NOMO-1 treated with DMSO at 0.1 percent for 48 hours (cell line): ENCODE results near the gene NRAS.
"Not testable (repeated sequence)": the region's sequence is repeated elsewhere in the genome, so short reads cannot be mapped to it uniquely, and the experiment has no call there.

Experiments used
- DNase-seq: peaks from one replicate; lab custom pipeline; 2025; ENCODE audit not compliant: unreplicated experiment; lab: John Stamatoyannopoulos, UW

The NRAS gene

DNA sequence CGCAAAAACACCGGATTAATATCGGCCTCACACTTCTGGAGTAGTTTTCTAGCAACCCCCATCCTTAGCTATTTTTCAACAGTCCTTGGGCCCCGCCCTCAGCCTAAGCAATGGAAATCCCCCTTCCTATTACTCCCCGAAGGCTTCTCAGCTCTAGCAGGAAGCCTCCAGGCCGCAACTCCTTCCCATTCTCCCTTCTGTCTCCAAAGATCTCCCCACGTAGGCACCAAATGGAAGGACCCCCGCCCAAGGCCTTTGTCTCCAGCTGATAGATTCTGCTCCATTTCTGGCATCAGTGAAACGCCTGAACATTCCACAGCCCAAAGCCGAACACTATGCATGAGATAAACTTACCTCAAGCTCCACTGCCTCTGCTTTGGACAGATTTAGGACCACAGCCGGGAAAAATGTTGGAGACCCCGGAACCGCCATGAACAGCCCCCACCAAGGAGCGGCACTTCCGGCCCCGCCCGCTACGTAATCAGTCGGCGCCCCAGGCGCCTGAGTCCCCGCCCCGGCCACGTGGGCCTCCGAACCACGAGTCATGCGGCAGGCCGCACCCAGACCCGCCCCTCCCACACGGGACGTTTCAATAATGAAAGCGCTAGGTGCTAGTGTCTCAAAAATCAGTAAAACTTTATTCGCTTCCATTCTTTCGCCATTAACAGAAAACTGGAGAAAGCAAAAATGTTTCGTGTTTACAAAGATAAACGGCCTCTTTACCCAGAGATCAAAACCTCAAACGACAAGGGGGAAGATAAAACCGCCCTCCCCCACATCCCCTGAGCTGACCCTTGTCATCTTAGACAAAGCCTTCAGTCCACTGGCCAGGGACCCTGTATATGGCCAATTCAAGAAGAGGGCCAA lies at the start of gene NRAS:
Gene NRAS, minus strand, starts transcription at position 468 of the 867 bp plus-strand sequence. CDS start 611 bp downstream, outside the sequence.
- peak; percentile 86 for DNase-seq

DNA sequence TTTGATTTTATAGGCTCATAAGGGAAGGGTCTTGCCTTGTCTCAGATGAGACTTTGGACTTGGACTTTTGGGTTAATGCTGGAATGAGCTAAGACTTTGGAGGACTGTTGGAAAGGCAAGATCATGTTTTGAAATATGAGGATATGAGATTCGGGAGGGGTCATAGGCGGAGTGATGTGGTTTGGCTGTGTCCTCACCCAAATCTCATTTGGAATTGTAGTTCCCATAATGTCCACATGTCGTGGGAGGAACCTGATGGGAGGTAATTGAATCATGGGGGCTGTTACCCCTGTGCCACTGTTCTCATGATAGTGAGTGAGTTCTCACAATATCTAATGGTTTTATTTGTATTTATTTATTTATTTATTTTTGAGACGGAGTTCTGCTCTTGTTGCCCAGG lies 48.1 kb upstream of the NRAS start:
- no peak for DNase-seq

DNA sequence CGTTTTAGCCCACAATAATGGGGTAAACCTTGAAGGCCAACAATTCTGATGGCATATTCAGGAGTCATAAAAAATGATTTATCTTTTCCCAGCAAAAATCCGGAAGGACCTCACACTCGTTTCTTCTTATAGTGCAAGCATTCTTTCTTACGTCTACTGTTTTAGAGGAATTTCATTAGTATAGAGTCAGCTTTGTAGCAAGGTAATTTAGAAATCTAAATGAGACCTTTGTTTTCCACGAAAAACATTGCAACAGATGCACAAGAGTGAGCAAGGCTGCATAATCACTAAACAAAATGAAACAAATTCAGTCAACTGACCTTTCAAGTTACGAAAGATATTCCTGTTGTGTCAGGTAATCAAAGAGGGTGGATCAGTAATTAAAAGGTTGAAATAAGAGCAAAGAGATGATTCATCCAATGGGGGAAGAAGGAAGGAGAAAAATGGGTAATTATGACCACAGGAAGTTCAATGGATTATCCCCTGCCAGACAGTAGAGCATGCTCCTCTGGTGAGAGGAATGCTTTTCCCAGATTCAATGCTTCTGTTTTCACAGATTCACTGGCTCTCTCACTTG lies 41.8 kb upstream of the NRAS start:
- peak; percentile 45 for DNase-seq

DNA sequence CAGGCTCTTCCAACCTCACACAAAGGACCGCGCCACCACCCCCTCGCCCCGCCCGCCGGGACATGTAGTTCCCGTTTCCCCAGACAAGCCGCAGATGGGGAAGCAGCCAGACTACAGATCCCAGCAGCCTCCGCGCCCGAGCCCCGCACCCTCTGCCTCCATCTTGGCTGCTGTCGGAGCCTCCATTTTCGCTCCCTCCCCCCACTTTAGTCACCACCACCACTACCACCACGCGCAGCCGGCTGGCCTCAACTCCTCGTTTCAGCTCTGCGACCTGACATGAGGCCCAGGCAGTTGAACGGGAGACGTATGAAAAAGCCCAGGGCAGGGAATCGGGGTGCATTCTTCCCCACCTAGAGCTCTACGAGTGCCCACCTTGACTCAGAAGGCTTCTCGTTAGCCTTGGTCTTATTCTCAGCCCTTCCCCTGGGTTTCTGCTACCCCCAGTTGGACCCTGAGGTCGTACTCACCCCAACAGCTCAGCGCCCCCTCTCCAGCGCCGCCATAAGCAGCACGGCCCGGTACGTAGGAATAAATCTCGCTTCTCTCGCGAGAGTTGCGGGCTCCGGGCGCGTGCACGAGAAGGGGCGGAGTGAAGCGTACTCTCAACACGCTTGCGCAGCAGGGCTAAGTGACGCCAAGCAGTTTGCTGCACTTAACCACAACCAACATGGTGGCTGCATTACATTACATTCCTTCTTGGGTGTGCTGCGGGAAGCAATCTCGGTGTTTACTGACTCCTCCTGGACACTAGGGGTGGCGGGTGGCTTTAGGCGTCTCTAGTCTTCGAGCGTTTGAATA lies 41.1 kb upstream of the NRAS start, which contains the start of gene CSDE1:
Gene CSDE1, minus strand, starts transcription at position 530 of the 801 bp plus-strand sequence. CDS start 18,094 bp downstream, outside the sequence.
- peak; percentile 97 for DNase-seq

DNA sequence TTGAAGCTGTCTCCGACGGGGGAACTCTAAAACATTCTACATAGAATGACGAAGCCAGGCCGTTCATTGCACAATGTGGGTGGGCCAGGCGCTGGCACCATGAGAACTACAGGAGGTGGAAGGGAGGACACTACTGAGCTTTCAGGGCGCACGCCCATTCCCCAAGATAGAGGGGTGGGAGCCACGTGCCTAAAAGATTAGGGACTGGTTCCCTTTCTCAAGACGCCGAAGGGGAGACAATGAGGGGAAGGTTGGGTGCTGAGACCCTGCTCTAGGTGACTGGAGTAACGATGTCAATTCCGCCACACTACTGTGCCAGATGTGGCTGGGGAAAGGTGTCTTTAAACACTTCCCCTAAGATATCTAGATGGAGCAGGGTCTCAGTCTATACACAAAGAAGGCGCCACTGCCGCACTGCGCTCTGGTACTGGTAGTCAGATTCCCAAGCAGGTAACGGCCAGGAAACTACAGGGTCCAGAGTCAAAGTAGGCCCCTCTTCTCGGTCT lies 40.4 kb upstream of the NRAS start:
- DNase-seq, result peak; percentile 60

DNA sequence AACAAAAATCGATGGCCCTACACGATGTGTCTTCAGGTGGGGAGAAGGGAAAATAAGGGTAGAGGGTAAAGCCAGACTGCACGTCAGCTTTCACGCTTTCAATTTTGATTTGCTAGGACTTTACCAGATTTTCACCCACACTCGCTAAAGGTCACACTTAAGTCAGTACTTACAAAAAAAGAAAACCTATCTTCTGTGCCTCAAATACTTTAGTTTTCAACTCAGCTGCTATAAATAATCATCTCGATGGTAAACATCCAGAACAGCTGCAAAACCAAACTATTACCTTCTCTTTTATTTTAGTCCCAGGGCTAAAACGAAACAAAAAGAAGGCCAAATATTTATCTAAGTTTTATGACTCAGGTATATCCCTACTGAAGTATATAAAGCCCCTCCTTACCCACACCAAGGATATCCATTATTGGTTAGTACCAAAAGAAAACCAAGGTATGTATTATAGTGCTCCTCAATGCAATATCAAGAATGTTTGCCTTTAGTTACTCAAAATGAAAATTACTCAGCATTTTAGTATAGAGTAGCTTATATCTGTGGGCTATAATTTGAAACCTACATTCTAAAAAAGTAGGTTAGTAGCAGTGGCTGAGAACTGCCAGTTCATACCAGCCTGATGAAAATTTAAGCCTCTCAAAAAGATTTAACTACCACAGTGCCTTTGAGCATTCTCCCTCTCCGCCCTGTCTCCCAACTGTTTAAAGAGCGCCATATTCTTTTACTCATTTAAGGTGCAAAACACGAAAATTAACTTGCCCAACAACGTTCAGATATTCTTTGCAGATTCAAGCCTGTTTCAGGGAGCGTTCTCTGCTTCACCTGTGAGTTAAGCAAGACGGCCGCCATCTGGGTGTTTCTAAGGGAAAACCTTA lies 39.7 kb upstream of the NRAS start:
- no peak for DNase-seq

DNA sequence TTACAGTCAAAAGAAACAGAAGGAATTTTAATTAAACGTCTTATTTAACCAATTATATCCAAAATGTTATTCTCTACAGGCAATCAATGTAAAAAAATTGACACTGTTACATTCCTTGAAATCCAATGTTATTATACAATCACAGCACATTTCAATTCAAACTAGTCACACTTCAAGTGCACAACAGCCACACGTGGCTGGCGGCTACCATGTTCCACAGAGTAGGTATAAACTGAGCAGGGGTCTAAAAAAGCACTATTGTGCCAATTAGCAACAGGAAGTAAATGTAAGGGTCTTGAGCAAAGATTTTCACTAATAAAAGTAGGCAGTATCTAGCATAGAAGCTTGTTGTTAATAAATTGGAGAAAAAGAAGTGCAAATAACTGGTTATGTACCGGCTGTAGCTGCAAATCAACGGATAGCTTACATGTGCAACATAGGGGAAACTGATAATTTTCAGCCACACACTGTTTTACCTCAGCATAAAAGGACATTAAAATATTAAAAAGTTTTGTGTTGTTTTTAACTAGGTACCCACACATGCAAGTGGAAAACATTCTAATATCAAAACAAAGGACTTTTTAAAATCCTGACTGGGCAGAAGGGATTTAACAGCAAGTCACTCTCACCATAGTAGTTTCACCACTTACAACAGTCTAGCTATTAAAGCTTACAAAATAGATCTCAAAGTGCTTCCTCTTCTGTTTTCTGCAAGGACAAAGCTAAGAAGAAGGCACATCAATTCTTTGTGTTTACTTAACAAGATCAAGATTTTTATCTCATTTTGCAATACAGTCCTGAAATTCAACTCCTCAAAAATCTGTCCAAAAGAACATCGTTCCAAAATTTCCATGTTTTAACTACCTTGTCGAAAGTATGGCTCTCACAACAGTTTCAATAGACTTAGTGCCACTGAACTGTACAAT lies 38.7 kb upstream of the NRAS start:
- DNase-seq, result peak; percentile 85

DNA sequence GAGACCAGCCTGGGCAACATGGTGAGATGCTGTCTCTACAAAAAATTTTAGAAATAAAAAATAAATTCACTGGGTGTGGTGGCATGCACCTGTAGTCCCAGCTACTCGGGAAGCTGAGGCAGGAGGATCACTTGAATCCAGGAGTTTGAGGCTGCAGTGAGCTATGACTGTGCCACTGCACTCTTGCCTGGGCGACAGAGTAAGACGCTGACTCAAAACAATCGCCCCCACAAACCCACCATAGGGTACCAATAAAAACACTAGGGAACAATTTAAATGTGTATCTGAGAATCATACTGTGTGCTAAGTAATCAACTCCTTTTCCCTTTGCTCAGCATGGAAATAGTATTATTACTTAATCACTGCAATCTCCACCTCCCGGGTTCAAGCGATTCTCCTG lies 37.1 kb upstream of the NRAS start:
- not testable (repeated sequence) for DNase-seq

DNA sequence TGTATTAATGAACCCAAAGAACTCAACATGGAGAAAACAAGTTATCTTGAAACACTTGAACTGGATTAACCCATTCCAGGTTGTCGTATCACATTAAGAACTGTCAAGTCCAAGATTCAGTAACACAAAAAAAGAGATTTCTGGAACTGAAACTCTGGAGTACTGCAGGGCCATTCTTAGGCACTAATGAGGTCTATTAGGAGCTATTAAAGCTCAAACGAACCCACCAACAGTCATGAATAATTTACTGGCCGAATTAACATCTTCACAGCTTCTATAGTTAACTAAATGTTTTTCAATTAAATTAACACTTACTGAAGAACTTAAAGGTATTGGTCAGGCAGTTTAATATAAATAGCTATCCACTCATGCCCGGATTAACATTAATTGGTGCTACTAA lies 36.6 kb upstream of the NRAS start:
- DNase-seq, result no peak

DNA sequence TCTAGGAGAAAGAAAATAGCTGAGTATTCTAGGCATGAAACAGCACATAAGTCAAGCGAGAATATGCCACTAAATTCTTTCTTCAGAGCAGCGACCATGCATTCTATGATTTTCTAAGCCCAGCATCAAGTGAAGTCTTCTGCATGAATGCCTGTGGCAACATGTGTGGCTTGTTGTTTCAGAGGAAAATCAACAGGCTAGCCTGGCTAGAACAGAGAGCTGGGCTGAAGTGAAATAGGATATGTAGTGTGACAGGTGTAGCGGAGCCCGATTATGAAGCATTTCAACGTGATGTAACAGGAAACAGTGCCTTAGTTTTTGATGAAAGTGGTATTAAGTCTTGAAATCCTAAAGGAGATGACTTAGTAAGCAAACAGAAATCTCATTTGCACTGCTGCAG lies 34.2 kb upstream of the NRAS start:
- DNase-seq, result no peak

DNA sequence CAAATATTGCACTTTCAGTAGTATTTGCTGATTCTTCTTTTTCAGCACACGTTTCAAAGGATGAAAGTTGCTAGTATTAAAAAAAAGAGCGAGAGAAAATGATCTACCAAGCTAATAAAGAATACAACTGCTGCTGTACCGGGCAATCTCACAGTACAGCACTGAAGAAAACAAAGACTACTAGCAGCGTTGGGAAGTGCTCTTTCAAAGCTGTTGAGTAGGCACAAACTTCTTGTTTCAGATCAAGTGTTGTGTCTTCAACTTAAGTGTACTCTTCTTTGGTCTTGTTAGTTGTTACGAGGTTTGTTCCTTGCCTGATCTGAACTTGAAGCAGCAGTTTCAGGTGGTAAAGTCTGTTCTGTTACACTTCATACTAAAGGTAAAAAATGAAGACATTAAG lies 33.3 kb upstream of the NRAS start:
- no peak for DNase-seq

DNA sequence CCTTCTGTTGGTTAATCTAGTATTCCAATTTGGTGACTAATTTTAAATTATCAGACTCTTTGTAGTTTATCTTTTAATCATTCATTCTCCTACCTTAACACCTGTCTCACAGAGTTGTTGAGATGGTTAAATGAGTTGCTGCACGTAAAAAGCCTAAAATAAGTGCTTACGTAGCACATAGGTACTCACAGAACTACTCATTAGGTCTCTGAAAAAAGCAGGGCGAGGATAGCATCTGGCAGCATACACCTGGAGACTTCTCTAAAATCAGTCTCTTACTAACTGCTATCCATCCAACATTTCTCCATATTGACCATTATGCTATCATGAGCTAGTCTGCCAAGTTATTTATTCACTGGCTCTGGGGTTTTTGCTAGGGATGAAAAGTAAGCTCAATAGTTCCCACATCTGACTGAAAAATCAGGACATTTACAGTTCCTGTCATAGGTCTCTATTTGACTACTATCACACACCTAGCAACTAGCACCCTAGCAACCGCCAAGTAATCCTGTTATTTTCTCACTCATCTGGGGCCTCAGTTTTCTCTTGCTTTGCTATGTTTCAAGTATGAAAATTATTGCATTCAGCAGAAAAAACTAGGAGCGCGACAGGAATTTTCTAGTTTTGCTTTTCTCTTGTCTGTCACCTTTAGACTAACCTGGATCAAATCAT lies 30.0 kb upstream of the NRAS start:
- DNase-seq, result no peak

DNA sequence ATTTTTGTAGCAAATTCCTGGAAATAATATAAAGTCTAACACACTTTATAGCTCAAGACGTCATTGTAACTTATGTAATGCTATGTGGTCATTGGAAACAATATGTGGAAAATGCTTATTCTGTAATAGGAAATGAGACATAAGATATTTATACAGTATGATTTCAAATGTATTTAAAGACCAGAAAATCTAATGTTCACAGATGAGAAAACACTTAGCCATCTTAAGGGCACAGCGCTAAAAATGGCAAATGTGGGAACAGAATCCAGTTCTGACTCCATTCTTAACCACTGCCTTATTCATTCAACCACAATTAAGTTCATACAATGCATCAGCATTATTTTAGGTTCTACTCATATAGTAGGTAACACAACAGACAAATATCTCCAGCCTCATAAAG lies 28.7 kb upstream of the NRAS start:
- DNase-seq, result no peak

DNA sequence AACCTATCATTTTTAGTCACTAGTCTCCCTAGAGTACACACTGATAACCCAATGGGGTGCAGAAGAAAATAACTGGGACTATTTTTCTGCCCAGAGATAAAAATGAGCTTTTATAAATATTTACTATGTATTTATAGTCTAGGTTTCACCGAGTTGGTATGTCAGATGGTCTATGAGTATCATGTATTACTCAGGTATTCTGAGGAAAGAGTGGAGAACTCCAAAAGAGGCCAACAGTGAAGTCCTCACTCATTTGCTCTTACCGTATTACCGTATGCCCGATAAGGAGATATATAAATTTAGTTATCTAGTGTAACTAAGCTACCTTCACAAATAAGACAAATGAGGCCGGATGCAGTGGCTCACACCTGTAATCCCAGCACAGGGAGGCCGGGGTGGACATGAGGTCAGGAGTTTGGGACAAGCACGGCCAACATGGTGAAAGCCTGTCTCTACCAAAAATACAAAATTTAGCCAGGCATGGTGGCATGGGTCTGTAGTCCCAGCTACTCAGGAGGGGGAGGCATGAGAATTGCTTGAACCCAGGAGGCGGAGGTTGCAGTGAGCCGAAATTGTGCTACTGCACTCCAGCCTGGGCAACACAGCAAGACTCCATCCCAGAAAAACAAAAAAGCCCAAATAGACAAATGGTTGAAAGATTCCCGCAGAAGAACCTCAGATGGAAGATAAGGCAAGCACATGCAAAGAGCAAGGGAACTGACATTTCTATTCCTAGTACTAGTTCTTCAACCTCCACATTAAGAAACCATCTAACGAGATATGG lies 25.6 kb upstream of the NRAS start:
- DNase-seq, result no peak

DNA sequence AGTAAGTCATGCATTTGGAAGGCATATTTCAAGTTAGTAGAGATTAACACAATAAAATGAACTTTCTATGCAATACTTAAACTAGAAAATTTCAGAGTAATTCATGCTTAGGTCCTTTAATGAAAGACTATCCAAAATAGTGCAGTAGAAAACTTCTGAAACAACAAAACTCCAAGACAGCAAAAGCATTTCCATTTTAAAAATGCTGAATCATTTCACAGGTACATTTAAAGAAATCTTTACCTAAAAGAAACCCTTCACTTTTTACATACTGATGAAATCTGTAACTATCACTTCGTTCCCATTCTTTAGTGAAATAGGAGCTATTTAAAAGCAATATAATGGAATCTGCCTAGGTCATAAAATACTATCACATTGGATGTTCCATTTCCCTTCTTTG lies 23.8 kb upstream of the NRAS start:
- no peak for DNase-seq

DNA sequence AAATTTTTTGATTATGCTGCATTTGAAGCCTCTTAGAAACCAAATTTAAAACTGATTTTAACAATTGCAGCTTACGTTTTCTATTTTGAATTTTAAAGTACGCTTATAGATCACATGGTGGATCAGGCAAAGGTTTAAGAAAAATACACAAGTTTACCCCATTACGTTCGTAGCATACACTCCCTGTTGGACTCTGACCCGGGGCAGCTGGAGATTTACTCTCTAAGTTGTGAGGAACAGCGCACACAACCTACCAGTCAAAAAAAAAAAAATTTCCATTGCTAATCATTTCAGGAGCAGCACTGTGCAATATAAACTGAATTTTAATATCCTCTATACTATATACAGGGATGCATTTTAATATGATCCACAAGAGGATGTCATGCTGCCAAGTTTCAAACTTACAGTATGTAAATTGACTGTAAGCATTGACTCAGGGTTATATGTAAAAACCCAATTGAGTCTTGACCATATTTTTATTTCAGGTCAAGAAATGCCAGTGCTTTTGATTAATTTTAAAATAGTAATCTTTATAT lies 20.8 kb upstream of the NRAS start:
- DNase-seq, result no peak

DNA sequence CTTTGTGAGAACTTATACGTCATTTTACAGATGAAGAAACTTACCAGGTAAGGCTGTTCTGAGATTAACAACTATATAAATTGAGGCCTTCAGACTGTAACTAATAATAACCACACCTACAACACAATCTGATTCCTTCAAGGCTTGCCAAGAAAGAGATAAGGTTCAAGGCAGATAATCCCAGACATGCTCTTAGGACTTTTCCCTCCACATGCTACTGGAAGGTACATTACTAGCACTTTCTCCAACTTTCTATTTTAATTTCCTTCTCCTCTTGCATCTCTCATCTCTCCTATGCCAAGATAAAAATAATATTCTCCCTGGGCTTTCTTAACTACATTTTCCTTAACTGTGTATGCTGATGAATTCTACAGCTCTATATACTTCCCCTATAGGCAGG lies 18.9 kb upstream of the NRAS start:
- DNase-seq, result no peak

DNA sequence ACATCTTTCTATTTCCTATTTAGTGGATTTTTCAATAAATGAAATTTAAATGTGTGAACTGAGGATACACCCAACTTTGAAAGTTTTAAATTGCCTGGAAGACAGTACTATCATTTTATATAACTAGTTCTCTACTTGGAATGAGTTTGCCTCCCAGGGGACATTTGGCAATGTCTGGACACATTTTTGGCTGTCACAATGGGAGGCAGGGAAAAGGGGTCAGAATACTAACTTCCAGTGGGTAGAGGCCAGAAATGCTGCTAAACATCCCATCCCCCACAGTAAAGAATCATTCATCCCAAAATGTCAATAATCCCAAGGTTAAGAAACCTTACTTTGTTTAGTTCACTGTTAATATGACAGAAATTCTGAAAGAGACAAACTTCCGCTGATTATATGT lies 13.2 kb upstream of the NRAS start:
- no peak for DNase-seq
